ENCODE results near the gene COG8. TPM values are rescaled to one million over a fixed set of nuclear protein-coding genes. Genes with fewer than 3 reads are reported as not detected.

COG8 gene
- total RNA-seq, 4 donors from 2014 or later, result 29.5 to 52.0 (median 48.3) TPM

DNA sequence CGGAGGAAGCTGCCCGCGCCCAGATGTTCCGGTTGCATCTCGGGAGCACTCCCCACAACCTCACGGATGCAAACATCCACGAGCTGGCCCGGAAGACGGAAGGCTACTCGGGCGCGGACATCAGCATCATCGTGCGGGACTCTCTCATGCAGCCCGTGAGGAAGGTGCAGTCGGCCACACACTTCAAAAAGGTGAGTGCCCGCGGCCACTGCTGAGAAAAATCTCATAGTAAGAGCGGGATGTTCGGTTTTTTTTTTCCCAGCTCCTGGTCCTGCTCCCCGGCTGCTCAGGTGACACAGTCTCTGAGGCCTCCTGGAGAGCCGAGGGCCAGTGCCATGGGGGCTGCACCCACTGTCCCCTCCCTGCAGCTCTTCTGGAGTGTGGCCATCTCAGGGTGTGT lies 18.3 kb downstream of the COG8 start:
- in situ Hi-C loops (cut with MboI; ENCODE audit: low pct_ligation_motif_present in 1 of 4, low pct_unique_long_range_greater_than_20kb in 1 of 4, low sequenced_read_pairs in 3 of 4) (no loop called here), intact Hi-C loops (cut with DNase I; ENCODE audit: low total_unique reads) (no loop called here)
- Histone ChIP-seq H3K4me1 (peaks cover 0 to 15% (median 6%) of the 10 kb centered on the region in 4 donors), H3K4me3 (no peak overlapping the region), H3K27ac (no peak overlapping the region), H3K27me3 (no peaks in the 10 kb centered on the region), H3K36me3 (peaks cover 0 to 62% (median 34%) of the 10 kb centered on the region in 4 donors), H3K9me3 (no peaks in the 10 kb centered on the region)
- no peak for DNase-seq
- 93% methylated on average over 22 of the region's 22 CpGs; no CpG with 5 or more reads in 1 of the 2 donors for WGBS, 2 donors (ENCODE audit: low coverage in 1 of 2)
- TF ChIP-seq EP300 (IDR thresholded peaks at IDR 0.05; ENCODE audit: low read depth) (no peak), POLR2AphosphoS5 (IDR thresholded peaks at IDR 0.05) (no peak), POLR2A (IDR thresholded peaks at IDR 0.05) (no peak)
- TF ChIP-seq, protein P1, sequence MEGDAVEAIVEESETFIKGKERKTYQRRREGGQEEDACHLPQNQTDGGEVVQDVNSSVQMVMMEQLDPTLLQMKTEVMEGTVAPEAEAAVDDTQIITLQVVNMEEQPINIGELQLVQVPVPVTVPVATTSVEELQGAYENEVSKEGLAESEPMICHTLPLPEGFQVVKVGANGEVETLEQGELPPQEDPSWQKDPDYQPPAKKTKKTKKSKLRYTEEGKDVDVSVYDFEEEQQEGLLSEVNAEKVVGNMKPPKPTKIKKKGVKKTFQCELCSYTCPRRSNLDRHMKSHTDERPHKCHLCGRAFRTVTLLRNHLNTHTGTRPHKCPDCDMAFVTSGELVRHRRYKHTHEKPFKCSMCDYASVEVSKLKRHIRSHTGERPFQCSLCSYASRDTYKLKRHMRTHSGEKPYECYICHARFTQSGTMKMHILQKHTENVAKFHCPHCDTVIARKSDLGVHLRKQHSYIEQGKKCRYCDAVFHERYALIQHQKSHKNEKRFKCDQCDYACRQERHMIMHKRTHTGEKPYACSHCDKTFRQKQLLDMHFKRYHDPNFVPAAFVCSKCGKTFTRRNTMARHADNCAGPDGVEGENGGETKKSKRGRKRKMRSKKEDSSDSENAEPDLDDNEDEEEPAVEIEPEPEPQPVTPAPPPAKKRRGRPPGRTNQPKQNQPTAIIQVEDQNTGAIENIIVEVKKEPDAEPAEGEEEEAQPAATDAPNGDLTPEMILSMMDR (IDR thresholded peaks at IDR 0.05), result no peak

DNA sequence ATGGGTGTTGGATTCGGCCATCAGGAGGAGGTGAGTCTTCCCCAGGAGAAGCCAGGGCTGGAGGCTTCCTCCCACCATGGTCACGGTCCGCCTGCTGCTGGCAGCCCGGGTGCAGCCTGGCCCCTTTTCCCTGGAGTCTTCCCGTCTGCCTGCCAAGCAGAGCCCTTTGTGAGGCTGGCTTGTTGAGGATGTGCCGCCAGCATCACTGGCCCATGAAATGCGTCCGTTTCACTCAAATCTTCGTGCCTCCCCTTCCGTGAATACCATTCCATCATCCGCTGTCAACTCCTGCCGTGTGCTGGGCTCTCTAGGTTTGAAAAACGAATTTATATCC lies 18.7 kb downstream of the COG8 start:
- no peak for DNase-seq
- Histone ChIP-seq H3K27me3 (no peaks in the 10 kb centered on the region), H3K4me1 (peaks cover 0 to 11% (median 3%) of the 10 kb centered on the region in 4 donors), H3K9me3 (no peaks in the 10 kb centered on the region), H3K36me3 (peaks cover 0 to 64% (median 36%) of the 10 kb centered on the region in 4 donors), H3K27ac (no peak overlapping the region), H3K4me3 (no peak overlapping the region)
- TF ChIP-seq, protein P1 (IDR thresholded peaks at IDR 0.05), result no peak
- TF ChIP-seq POLR2AphosphoS5 (IDR thresholded peaks at IDR 0.05) (no peak), EP300 (IDR thresholded peaks at IDR 0.05; ENCODE audit: low read depth) (no peak), POLR2A (IDR thresholded peaks at IDR 0.05) (no peak)
- WGBS, 2 donors (ENCODE audit: low coverage in 1 of 2), result 88% methylated on average over 13 of the region's 13 CpGs; no CpG with 5 or more reads in 1 of the 2 donors
- intact Hi-C loops (cut with DNase I; ENCODE audit: low total_unique reads), result no loop called here
- in situ Hi-C loops (cut with MboI; ENCODE audit: low pct_ligation_motif_present in 1 of 4, low pct_unique_long_range_greater_than_20kb in 1 of 4, low sequenced_read_pairs in 3 of 4), result no loop called here

DNA sequence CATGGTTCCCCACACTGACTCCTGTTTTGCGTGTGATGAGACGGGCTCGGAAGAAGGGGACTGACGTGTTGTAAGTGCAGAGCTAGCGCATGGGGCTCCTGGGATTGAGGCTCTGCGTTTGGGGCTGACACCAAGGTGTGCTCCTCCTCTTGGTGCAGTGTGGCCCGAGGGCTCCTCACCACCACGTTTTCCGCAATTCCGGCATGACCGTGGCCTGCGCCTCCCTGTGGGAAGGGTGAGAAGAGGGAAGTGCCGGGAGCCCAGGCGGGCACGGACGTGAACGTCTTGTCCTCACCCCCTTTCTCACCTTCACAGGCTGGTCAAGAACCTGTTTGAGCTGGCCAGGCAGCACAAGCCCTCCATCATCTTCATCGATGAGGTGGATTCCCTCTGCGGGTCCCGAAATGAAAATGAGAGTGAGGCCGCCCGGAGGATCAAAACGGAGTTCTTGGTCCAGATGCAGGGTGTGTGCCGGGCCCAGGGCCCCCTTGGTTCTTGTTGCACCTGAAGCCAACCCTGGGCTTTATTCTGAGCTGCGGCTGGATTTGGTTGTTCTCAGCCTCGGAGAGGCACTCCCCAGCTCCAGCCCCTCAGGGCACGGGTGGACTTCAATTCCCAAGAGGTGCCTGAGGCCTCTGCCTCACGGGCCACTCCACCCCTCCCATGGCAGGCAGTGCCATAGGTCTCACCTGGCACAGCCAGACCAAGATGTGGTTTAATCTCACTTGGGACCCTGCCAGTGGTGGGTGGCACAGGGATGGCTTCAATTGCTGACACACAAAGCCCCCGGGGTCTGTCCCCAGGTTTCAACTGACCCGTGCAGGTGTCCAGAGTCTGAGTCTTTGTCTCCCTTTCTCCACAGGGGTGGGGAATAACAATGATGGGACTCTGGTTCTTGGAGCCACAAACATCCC lies 19.3 kb downstream of the COG8 start:
- DNase-seq, result no peak
- WGBS, 2 donors (ENCODE audit: low coverage in 1 of 2), result 40 to 93% methylated on average over 1 to 23 of the region's 30 CpGs
- no peak overlapping the region for H3K27ac ChIP-seq
- intact Hi-C loops (cut with DNase I; ENCODE audit: low total_unique reads) (no loop called here), in situ Hi-C loops (cut with MboI; ENCODE audit: low pct_ligation_motif_present in 1 of 4, low pct_unique_long_range_greater_than_20kb in 1 of 4, low sequenced_read_pairs in 3 of 4) (no loop called here)
- no peak for TF ChIP-seq POLR2AphosphoS5 (IDR thresholded peaks at IDR 0.05)
- TF ChIP-seq POLR2A (IDR thresholded peaks at IDR 0.05), result no peak
- H3K4me1 ChIP-seq, result peaks cover 0 to 9% (median 2%) of the 10 kb centered on the region in 4 donors
- no peak overlapping the region for H3K4me3 ChIP-seq
- H3K36me3 ChIP-seq, result peaks cover 0 to 64% (median 39%) of the 10 kb centered on the region in 4 donors
- no peaks in the 10 kb centered on the region for H3K9me3 ChIP-seq
- H3K27me3 ChIP-seq, result no peaks in the 10 kb centered on the region

DNA sequence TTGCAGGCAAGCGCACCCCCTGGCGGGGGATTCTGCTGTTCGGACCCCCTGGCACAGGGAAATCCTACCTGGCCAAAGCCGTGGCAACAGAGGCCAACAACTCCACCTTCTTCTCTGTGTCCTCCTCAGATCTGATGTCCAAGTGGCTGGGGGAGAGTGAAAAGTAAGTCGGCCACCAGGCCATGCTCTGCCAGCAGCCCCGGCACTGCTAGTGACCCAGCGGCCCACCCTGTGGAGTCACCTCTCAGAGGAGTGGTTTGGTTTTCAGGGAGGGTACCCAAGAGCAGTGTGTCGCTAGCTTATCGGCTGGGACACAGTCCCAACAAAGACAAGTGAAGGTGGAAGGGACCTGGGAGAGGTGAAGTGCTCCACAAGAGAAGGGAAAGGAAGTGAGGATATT lies 20.0 kb downstream of the COG8 start:
- 90 to 100% methylated on average over 7 to 9 of the region's 9 CpGs for WGBS, 2 donors (ENCODE audit: low coverage in 1 of 2)
- Histone ChIP-seq H3K36me3 (peaks cover 0 to 64% (median 39%) of the 10 kb centered on the region in 4 donors), H3K4me3 (no peak overlapping the region), H3K27me3 (no peaks in the 10 kb centered on the region), H3K9me3 (no peaks in the 10 kb centered on the region), H3K27ac (no peak overlapping the region), H3K4me1 (peaks cover 0 to 6% (median 2%) of the 10 kb centered on the region in 4 donors)
- intact Hi-C loops (cut with DNase I; ENCODE audit: low total_unique reads) (no loop called here), in situ Hi-C loops (cut with MboI; ENCODE audit: low pct_ligation_motif_present in 1 of 4, low pct_unique_long_range_greater_than_20kb in 1 of 4, low sequenced_read_pairs in 3 of 4) (no loop called here)
- DNase-seq, result no peak
- no peak for TF ChIP-seq POLR2A (IDR thresholded peaks at IDR 0.05)
- TF ChIP-seq, protein P1 (IDR thresholded peaks at IDR 0.05), result no peak
- TF ChIP-seq EP300 (IDR thresholded peaks at IDR 0.05; ENCODE audit: low read depth), result no peak
- TF ChIP-seq POLR2AphosphoS5 (IDR thresholded peaks at IDR 0.05), result no peak

Data from transverse colon (tissue), 4 donors.